ENCODE results near the gene MUC2.

DNA sequence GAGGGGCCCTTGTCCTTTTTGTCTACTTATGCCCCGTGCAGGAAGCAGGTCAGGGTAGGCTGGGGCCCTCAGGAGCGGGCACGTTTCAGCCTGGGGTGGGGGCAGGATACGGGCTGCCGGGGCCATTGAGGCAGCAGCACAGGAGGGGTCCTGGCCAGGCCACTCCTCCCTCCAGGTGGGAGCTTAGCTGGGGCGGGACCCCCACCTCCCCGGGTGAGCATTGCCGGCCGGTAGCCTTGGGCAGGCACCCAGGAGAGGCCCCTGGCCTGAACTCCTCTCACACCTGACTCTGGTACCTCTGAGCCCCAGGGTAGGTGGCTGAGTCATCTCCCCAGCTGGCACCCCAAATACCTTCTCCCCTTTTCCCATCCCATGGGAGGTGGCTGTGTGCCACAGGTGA is 33.2 kb upstream of the MUC2 start:
- TF ChIP-seq, protein P1, sequence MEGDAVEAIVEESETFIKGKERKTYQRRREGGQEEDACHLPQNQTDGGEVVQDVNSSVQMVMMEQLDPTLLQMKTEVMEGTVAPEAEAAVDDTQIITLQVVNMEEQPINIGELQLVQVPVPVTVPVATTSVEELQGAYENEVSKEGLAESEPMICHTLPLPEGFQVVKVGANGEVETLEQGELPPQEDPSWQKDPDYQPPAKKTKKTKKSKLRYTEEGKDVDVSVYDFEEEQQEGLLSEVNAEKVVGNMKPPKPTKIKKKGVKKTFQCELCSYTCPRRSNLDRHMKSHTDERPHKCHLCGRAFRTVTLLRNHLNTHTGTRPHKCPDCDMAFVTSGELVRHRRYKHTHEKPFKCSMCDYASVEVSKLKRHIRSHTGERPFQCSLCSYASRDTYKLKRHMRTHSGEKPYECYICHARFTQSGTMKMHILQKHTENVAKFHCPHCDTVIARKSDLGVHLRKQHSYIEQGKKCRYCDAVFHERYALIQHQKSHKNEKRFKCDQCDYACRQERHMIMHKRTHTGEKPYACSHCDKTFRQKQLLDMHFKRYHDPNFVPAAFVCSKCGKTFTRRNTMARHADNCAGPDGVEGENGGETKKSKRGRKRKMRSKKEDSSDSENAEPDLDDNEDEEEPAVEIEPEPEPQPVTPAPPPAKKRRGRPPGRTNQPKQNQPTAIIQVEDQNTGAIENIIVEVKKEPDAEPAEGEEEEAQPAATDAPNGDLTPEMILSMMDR (IDR thresholded peaks at IDR 0.05), result no peak
- no peak for TF ChIP-seq POLR2AphosphoS5 (IDR thresholded peaks at IDR 0.05)

Data from sigmoid colon (tissue), 4 donors.